CD4-positive, alpha-beta T cell (primary cell): ENCODE results near the gene RNF150. TPM values are rescaled to one million over a fixed set of nuclear protein-coding genes. Genes with fewer than 3 reads are reported as not detected.

ENCODE experiments used
- ATAC-seq: fragments of 200-7000 bp; cut with Tn5 transposase; one replicate; pipeline ENCODE4 v1.10.0; 2022; ENCODE audit warnings: mild to moderate bottlenecking; ENCODE audit not compliant: poor library complexity
- CTCF ChIA-PET: fragments of 350-600 bp; sonication (Branson Sonifier 250); formaldehyde crosslinking; loops from one replicate; lab custom pipeline; 2021; ENCODE audit warnings: antibody characterized with exemption, inconsistent platforms; lab: Charles Lee
- POLR2A ChIA-PET: fragments of 350-600 bp; sonication (Branson Sonifier 250); formaldehyde crosslinking; loops from one replicate; lab custom pipeline; 2021; ENCODE audit warnings: antibody characterized with exemption, inconsistent platforms; lab: Charles Lee
- DNase-seq, 14 experiments: peaks; one replicate each; pipeline ENCODE4 v3.0.0-alpha.2; 2013 to 2020; ENCODE audit warnings: mixed read lengths in 2 of 14
- H3K27ac ChIP-seq, 2 donors: one replicate each; pipeline versions ENCODE4 v1.5.1 to v1.7.0; 2013; ENCODE audit warnings: low read length in 2 of 2, low read depth in 1 of 2, mild to moderate bottlenecking in 1 of 2
- H3K27me3 ChIP-seq, 2 experiments: 1 replicate in 1 of 2; 2 replicates in 1 of 2; pipeline versions ENCODE4 v1.6.1 to v1.7.0; 2013; ENCODE audit warnings: low read length in 2 of 2, control low read depth in 1 of 2, mild to moderate bottlenecking in 1 of 2, moderate library complexity in 1 of 2; ENCODE audit not compliant: insufficient read depth in 2 of 2, control insufficient read depth in 1 of 2
- H3K36me3 ChIP-seq: one replicate; pipeline ENCODE4 v1.6.1; 2013; ENCODE audit warnings: low read length, control low read depth; ENCODE audit not compliant: insufficient read depth
- H3K4me1 ChIP-seq: one replicate; pipeline ENCODE4 v1.6.1; 2013; ENCODE audit warnings: low read length, control low read depth; ENCODE audit not compliant: insufficient read depth
- H3K4me3 ChIP-seq: one replicate; pipeline ENCODE4 v1.5.1; 2013; ENCODE audit warnings: mild to moderate bottlenecking, low read length, moderate library complexity
- H3K9me3 ChIP-seq, 2 experiments: 1 replicate in 1 of 2; 2 replicates in 1 of 2; pipeline versions ENCODE4 v1.6.1 to v1.7.0; 2013; ENCODE audit warnings: low read length in 2 of 2, mild to moderate bottlenecking in 2 of 2, control low read depth in 1 of 2, moderate library complexity in 1 of 2; ENCODE audit not compliant: control insufficient read depth in 1 of 2, insufficient read depth in 1 of 2
- H3K27ac Mint-ChIP-seq: one replicate; pipeline ENCODE4 v1.8.0; 2020; ENCODE audit warnings: mixed read lengths
- H3K27me3 Mint-ChIP-seq: one replicate; pipeline ENCODE4 v1.8.0; 2021; ENCODE audit warnings: mixed read lengths
- H3K36me3 Mint-ChIP-seq: one replicate; pipeline ENCODE4 v1.8.0; 2021; ENCODE audit warnings: low read depth, mixed read lengths
- H3K4me1 Mint-ChIP-seq: one replicate; pipeline ENCODE4 v1.8.0; 2021; ENCODE audit warnings: low read depth, mixed read lengths
- H3K4me3 Mint-ChIP-seq: one replicate; pipeline ENCODE4 v1.8.0; 2020; ENCODE audit warnings: mild to moderate bottlenecking, mixed read lengths
- H3K9me3 Mint-ChIP-seq: one replicate; pipeline ENCODE4 v1.8.0; 2020; ENCODE audit warnings: mixed read lengths
- intact Hi-C, 2 experiments: fragments of 100-400 bp; cut with DNase I in 1 of 2; cut with micrococcal nuclease in 1 of 2; formaldehyde crosslinking; loops; one replicate each; pipeline versions ENCODE4 v1.15.1 to v1.9.0; 2023 to 2025; cut with DNase I, micrococcal nuclease
- total RNA-seq, 174 experiments: library from RNA in 2 of 174; stranded (reverse) in 2 of 174; gene quantifications; one replicate each; pipeline ENCODE4 v1.2.3 and lab custom pipeline; 2021 to 2026
- TF ChIP-seq, protein P1 (sequence below): fragments of 200-600 bp; IDR thresholded peaks from one replicate; pipeline ENCODE4 v1.8.0; 2022; ENCODE audit warnings: antibody characterized with exemption, mild to moderate bottlenecking

Gene RNF150
- total RNA-seq, 2 experiments from 2014 or later: not detected

DNA sequence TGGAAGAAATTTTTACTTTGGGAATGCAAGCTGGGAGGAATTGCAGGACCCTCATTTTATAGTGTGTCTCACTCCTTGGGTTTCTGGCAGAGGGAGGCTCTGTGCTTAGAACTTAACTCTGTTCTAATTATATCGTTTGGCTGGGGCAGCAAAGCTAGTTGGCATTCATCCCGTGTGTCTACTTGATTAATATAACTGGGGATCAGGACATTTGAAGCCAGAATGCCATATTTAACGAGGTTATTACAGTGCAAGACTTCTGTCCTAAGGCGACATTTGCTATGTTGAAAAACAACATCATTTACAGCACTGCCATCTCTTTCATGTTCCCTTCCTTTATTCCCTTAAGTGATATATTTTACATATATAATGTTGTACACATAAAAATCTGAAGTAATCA lies 198.0 kb downstream of the RNF150 start:
- POLR2A ChIA-PET: no interaction called here
- no peaks in the 10 kb centered on the region for H3K36me3 Mint-ChIP-seq
- no peak overlapping the region for H3K27ac Mint-ChIP-seq
- Histone ChIP-seq H3K4me3 (no peak overlapping the region), H3K27ac (no peak overlapping the region), H3K27me3 (peaks cover 0 to 4% of the 10 kb centered on the region in 2 experiments), H3K9me3 (no peaks in the 10 kb centered on the region), H3K36me3 (no peaks in the 10 kb centered on the region), H3K4me1 (no peaks in the 10 kb centered on the region)
- TF ChIP-seq, protein P1, sequence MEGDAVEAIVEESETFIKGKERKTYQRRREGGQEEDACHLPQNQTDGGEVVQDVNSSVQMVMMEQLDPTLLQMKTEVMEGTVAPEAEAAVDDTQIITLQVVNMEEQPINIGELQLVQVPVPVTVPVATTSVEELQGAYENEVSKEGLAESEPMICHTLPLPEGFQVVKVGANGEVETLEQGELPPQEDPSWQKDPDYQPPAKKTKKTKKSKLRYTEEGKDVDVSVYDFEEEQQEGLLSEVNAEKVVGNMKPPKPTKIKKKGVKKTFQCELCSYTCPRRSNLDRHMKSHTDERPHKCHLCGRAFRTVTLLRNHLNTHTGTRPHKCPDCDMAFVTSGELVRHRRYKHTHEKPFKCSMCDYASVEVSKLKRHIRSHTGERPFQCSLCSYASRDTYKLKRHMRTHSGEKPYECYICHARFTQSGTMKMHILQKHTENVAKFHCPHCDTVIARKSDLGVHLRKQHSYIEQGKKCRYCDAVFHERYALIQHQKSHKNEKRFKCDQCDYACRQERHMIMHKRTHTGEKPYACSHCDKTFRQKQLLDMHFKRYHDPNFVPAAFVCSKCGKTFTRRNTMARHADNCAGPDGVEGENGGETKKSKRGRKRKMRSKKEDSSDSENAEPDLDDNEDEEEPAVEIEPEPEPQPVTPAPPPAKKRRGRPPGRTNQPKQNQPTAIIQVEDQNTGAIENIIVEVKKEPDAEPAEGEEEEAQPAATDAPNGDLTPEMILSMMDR: no peak
- ATAC-seq: no peak
- DNase-seq: no peak
- H3K9me3 Mint-ChIP-seq: no peaks in the 10 kb centered on the region
- no peaks in the 10 kb centered on the region for H3K4me1 Mint-ChIP-seq
- CTCF ChIA-PET: no interaction called here
- intact Hi-C loops: no loop called here
- H3K27me3 Mint-ChIP-seq: peaks cover 10% of the 10 kb centered on the region
- H3K4me3 Mint-ChIP-seq: no peak overlapping the region

DNA sequence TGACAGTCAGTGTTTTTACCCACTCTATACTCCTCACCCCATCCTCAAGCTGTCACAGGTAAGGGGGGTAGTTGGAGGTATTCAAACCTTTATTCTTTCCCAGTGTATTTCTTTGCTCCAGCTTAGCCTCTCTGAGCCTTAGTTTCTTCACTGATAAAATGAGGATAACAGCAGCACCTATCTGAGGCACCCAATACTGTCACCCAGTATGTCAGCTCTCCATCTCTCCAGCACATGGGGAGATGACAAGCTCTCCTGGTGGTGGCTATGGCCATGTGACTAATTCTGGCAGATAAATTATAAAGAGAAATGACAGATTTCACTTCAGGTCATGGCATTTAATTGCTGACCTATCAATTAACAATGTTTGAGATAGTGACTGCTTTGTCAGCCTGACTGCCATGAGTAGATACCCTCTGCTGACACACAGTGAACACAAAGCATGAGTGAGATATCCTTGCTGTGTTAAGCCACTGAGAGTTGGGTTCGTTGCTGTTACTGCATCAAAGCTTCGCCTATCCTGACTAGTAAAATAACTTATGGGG lies 200.7 kb downstream of the RNF150 start:
- Mint-ChIP-seq H3K4me1 (no peaks in the 10 kb centered on the region), H3K9me3 (no peaks in the 10 kb centered on the region), H3K36me3 (no peaks in the 10 kb centered on the region), H3K27me3 (peaks cover 11% of the 10 kb centered on the region), H3K27ac (no peak overlapping the region), H3K4me3 (no peak overlapping the region)
- no peaks in the 10 kb centered on the region for H3K4me1 ChIP-seq
- ATAC-seq (no peak), DNase-seq (no peak)
- intact Hi-C loops: no loop called here
- H3K9me3 ChIP-seq: no peaks in the 10 kb centered on the region
- no peak overlapping the region for H3K4me3 ChIP-seq
- CTCF ChIA-PET: no interaction called here
- no peaks in the 10 kb centered on the region for H3K36me3 ChIP-seq
- TF ChIP-seq, protein P1: no peak
- H3K27me3 ChIP-seq: peaks cover 0 to 4% of the 10 kb centered on the region in 2 experiments
- no peak overlapping the region for H3K27ac ChIP-seq
- POLR2A ChIA-PET: no interaction called here

DNA sequence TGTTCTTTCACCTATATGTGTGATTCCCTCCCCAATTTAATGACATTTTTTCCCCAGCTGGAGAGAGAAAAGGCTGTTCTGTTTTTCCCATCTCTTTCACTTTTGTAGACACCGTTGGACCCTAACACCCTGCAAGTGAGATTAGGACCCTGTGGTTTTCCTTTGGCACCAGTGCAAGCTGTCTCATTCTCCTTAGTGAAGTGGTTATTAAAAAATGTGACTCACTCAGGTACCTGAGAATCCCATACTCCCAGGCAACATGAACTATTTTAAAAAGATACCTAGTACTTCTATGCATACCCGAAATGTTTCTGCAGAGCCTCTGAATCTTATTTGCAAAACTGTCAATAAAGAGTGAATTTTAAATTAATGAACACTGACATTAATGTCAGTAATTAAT lies 201.4 kb downstream of the RNF150 start:
- peaks cover 11% of the 10 kb centered on the region for H3K27me3 Mint-ChIP-seq
- no peaks in the 10 kb centered on the region for H3K4me1 ChIP-seq
- TF ChIP-seq, protein P1: no peak
- H3K27ac Mint-ChIP-seq: no peak overlapping the region
- no peaks in the 10 kb centered on the region for H3K36me3 ChIP-seq
- intact Hi-C loops: no loop called here
- DNase-seq: no peak
- no peaks in the 10 kb centered on the region for H3K9me3 ChIP-seq
- H3K4me3 Mint-ChIP-seq: no peak overlapping the region
- H3K4me3 ChIP-seq: no peak overlapping the region
- ChIA-PET CTCF (no interaction called here), POLR2A (no interaction called here)
- ATAC-seq: no peak
- no peaks in the 10 kb centered on the region for H3K9me3 Mint-ChIP-seq
- H3K27ac ChIP-seq: no peak overlapping the region
- no peaks in the 10 kb centered on the region for H3K36me3 Mint-ChIP-seq
- no peaks in the 10 kb centered on the region for H3K4me1 Mint-ChIP-seq
- peaks cover 0 to 4% of the 10 kb centered on the region in 2 experiments for H3K27me3 ChIP-seq
